Stimulated activated CD8-positive, alpha-beta memory T cell treated with anti-CD3 and anti-CD28 coated beads, Interleukin-2, amount 100 ng/mL, for 48 hours (primary cell): Measurements from ENCODE around the gene CD163L1.
"Not testable (repeated sequence)": the region's sequence is repeated elsewhere in the genome, so short reads cannot be mapped to it uniquely, and the experiment has no call there.

Experiments used
- DNase-seq, 2 donors: peaks; one replicate each; pipeline ENCODE4 v3.0.0-alpha.2; 2020; ENCODE audit warnings: low read depth in 2 of 2

Gene CD163L1

GRCh38 chr12:7444076-7444475 lies at the start of gene CD163L1:
Gene CD163L1 (minus strand): TSS chr12:7444153. CDS start chr12:7444127, 26 bp downstream.
- DNase-seq = no peak

DNA sequence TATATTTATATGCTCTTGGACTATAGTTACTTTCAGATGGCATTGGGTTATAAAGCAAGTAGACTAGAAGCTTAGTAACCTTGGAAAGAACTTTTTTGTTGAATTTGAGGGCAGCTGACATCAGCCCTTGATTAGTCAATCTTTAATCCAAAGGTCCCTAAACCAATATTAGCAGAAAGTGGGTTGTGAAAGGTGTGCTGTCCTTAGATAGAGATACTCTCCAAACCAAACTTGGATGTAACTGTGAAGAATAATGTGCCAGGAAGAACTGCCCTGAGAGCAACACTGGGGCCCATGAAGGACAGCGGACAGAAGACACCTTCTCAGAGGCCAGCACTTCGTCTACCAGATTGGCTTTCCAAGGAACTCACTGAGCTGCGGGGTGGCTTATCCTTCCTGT lies 49.1 kb upstream of the CD163L1 start:
- no peak for DNase-seq

DNA sequence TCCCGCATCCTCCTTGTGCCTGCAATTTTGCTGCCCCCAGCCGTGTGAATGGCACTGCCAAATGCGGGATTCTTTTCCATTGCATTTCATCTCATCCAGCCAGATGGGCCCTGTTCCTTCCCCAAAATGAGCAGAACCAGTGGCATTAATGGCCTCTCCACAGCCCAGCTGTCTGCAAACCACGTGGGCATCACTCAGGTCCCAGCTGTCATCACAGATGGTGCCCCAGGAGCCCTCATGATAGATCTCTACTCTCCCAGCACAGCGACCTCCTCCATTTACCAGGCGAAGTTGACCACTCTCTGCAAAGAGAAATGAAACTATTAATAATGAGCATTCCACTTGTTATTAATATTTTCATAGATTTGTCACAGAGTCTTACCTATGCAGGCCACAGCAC lies 42.6 kb upstream of the CD163L1 start:
- no peak for DNase-seq

DNA sequence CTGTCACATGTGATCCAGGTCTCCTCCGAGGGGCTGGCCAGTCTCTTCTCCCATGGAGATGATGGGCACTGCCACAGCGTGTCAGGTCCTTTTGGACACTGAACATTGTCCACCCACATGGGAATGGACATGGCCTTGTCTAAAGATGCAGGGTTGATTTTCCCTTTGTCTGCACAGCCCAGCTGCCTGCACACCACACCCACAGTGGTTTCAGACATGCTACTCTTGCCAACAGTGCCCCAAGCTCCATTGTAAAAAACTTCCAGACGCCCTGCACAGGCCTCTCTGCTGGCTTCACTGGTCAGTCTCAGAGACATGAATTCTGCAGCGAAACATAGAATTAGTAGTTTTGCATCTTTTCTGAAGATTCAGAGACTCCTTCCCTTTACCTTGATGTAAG lies 41.1 kb upstream of the CD163L1 start:
- no peak for DNase-seq

DNA sequence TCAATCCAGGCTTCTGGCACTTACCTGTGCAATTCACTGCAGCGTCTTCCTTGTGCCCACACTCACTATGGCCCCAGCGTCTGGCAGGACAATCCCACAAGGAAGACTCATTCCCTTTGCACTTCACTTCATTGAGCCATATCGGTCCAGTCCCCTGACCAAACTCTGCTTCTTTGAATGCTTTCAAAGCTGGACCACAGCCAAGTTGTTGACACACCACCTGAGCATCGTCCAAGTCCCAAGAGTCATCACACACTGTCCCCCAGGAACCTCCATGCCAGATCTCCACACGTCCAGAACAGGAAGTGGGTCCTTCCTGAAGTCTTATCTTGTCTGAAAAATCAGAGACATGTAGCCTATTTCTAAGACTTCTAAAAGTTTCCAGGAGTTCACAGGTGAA lies 39.4 kb upstream of the CD163L1 start:
- no peak for DNase-seq

DNA sequence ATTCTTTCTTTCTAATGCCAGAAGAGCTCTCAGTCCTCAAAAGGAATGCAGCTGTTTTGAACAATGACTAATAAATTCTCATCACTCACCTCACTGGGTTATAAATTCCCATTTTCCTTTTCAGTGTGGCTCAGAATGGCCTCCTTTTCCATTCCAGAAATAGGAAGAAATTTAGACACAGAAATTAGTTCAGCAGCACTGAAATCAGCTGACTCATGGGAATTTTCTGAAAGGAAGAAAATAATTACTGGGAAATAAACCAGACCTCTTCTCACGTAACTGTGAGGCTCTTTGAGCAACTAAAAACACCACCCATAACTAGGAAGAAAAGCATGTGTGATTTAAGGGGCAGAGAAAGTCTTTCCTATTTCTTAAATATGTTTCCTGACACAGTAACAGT lies 35.8 kb upstream of the CD163L1 start:
- no peak for DNase-seq

DNA sequence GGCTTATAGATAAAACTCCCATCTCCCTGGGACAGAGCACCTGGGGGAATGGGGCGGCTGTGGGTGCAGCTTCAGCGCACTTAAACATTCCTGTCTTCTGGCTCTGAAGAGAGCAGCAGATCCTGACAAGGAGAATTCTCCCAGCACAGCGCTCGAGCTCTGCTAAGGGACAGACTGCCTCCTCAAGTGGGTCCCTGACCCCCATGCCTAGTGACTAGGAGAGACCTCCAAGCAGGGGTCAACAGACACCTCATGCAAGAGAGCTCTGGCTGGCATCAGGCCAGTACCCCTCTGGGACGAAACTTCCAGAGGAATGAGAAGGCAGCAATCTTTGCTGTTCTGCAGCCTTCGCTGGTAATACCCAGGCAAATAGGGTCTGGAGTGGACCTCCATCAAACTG lies 28.1 kb upstream of the CD163L1 start:
- DNase-seq = no peak

DNA sequence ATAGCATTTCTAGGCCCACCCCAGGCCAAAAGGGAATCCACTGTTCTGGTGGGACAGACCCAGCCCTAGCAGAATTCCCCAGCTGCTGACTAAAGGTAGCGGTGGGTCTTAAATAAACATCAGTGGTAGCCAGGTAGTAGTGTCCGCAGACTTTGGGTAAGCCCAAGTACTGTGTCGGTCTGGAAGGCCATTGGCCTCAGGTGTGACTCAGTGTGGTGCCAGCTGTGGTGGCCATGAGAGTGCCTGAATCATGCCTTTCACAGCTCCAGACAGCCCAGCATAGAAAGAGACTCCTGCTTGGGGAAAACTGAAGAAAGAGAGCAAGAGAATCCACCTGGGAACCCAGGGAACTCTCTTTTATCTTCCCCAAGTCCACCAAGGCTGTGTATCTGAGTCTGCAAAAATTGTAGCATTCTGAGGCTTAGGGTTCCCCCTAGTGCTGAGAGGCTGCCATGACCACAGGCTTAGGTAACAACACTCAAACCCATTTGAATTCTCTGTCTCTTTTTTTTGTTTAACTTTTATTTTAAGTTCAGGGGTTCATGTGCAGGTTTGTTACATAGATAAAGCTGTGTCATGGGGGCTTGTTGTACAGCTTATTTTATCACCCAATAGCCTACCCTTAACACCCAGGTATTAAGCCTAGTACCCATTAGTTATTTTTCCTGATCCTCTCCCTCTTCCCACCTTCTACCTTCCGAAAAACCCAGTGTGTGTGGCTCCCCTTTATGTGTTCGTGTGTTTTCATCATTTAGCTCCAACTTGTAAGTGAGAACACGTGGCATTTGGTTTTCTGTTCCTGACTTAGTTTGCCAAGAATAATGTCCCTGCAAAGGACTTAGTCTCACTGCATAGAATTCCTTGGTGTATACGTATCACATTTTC lies 16.7 kb upstream of the CD163L1 start:
- peak; percentile 17 to 39 for DNase-seq

- DNase-seq = no peak
These were observed 16.0 kb upstream of the CD163L1 start for GRCh38 chr12:7459973-7460372.

DNA sequence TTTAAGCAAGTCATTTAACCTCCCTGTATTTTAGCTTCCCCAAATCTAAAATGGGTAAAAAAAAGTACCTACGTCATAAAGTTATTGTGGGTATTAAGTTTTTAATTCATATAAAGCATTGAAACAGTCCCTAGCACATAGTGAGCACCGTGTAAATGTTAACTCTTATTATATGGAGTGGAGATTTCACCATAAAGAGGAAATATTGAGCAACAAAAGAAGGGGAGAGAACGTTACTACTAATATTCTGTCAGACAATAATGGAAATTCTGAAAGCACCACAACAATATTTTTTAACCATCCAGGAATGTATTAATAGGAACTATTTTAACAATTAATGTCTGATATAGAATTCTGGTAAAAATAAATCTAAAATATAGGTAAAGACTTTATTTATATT lies 7.8 kb upstream of the CD163L1 start:
- DNase-seq = no peak

DNA sequence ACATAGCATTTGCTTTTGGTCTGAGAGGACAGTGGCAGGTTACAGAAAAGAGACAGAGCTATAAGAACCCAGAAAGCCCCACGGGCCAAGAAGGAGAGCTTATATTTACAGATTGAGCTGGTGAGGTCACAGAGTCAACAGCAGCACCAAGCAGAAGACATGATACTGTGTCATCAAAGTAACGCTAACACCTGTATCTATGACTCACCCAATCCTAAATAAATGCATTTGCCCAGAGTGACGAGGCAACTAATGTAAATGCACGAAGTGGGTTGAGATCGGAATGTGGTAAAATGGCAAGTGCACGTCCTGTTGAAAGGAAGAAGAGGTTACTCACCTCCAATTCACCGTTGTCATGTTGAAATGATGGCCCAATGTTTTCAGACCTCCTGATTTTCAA lies 6.7 kb upstream of the CD163L1 start:
- DNase-seq = no peak

GRCh38 chr12:7448099-7448498 lies 4.1 kb upstream of the CD163L1 start:
- DNase-seq = no peak

DNA sequence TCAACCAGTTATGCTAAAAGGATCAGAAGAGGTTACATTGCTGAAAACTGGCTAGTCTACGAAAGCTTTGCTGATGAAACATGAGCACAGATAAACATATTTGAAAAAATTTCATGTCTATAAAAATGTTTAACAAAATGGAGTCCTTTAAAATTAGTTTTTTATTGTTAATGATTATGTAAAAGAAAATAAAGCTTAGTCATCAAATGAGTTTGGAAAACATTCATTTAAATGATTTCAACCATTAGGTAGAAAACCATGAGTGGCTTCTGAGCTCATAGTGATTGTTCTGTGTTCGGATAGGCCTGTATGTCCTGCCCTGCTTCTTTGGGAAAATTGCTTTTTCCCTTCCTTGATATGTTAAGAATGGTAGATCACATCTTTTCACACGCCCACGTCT lies 584 bp upstream of the CD163L1 start:
- no peak for DNase-seq

- DNase-seq = no peak
These were observed 2.7 kb downstream of the CD163L1 start for GRCh38 chr12:7441216-7441615.

DNA sequence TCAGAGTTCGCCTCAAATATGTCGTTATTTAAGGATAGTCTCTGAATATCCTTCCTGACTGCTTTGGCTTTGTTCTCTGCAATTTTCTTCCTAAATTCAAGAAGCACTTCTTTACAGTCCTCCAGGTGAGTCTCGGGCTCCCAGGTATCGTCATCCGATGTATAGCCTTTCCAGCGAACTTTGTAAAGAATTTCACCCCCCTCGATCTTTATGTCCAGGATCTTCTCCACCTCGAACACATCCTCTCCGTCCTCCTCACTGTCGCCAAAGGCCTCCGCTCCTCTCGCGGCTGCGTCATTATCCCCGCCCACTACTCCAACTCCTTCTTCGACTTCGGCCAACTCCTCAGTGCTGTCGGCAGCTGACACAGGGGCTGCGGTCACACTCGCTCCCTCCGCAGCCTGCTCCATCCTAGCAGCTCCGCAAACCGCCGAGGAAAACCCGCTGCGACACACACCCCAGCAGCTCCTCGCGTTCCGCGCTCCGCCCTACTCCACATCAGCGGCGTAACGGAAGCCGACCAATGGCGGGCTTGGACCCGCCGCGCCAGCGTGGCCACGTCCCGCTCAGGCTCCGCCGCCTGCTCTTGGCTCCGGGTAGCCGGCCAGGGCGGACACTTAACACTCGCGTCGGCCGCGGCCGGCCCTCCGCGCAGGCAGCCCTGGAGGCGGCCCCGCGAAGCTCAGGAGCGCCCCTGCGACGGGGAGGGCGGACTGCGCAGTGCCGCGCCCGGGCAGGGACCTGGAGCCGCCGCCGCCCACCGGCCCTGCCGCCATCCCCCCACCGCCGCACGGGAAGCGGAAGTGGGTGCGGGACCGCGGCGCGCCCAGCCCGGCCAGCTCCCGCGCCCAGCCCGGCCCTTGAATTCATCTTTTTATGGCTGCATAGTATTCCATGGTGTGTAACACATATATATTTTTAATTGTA lies 4.1 kb downstream of the CD163L1 start:
- peak; percentile 31 to 32 for DNase-seq

GRCh38 chr12:7438291-7438995 lies 5.5 kb downstream of the CD163L1 start:
- not testable (repeated sequence) for DNase-seq

DNA sequence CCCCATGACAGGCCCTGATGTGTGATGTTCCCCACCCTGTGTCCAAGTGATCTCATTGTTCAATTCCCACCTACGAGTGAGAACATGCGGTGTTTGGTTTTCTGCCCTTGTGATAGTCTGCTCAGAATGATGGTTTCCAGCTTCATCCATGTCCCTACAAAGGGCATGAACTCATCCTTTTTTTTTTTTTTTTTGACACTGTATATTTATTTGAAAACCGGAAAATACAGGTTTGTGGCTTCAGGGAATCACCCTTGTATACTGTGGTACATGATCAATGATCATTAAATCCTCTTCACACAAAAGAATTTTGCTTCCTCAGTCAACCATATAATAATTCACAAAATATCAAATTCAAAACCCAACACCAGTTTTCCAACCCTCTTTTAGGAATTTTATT lies 6.5 kb downstream of the CD163L1 start:
- DNase-seq = not testable (repeated sequence)

GRCh38 chr12:7434670-7435069 lies 9.3 kb downstream of the CD163L1 start:
- no peak for DNase-seq

DNA sequence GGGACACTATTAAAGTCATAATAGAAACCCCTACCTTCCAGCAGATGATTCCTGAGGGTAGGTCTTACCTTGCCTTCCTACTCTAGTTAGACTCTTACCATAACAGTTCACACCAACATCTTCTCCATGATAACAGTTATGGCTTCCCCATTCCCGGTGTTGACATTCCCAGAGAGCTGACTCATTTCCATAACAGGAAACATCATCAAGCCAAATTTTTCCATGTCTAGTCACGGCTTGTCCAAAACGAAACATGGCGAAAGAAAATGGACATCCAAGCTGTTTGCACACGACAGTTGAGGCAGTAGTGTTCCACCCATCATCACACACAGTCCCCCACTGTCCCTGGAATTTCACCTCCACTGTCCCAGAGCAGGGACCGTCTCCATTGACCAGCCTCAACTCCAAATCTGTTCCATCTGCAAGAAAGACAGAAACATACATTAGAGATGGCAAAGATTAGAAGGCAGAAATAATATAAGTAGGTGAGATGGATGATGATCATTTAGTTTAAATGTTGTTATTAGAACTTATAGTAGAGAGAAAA lies 10.6 kb downstream of the CD163L1 start:
- DNase-seq = no peak

- no peak for DNase-seq
These were observed 11.8 kb downstream of the CD163L1 start for GRCh38 chr12:7431993-7432685.

DNA sequence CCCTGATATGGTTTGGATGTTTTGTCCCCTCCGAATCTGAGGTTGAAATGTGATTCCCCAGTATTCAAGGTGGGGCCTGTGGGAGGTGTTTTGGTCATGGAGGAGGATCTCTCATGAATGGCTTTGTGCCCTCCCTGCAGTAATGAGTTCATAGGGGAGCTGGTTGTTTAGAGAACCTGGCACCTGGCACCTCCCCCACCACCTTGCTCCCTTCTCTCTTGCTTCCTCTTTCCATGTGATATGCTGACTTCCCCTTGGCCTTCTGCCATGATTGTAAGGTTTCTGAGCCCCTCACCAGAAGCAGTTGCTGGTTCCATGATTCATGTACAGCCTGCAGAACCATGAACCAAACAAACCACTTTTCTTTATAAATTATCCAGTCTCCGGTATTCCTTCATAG lies 32.6 kb downstream of the CD163L1 start:
- DNase-seq = no peak
